Renal pelvis (tissue), 4 donors: ENCODE results near the gene TSC22D3. TPM values are rescaled to one million over a fixed set of nuclear protein-coding genes. Genes with fewer than 3 reads are reported as not detected.

Source experiments
- DNase-seq: peaks from one replicate; pipeline ENCODE4 v3.0.0-alpha.2; 2013
- polyA plus RNA-seq, 3 donors: library from polyadenylated mRNA; unstranded; fragments of 120-200 nt; gene quantifications; one replicate each; pipeline ENCODE4 v1.2.1, GENCODE V29; 2013; ENCODE audit not compliant: insufficient read length in 3 of 3

Gene TSC22D3
- polyA plus RNA-seq, 3 donors = 122 to 126 (median 126) TPM

GRCh38 chrX:107738768-107739167, 36.8 kb downstream of the TSC22D3 start:
- no peak for DNase-seq

GRCh38 chrX:107738272-107738671, 37.3 kb downstream of the TSC22D3 start:
- no peak for DNase-seq

- no peak for DNase-seq
Measured at GRCh38 chrX:107736781-107737531, 38.6 kb downstream of the TSC22D3 start.

GRCh38 chrX:107734646-107735045, 40.9 kb downstream of the TSC22D3 start:
- DNase-seq = no peak

- no peak for DNase-seq
Measured at GRCh38 chrX:107733686-107734085, 41.9 kb downstream of the TSC22D3 start.

- DNase-seq = peak; percentile 77
Measured at GRCh38 chrX:107731831-107732502, 43.6 kb downstream of the TSC22D3 start.

GRCh38 chrX:107730991-107731766, 44.4 kb downstream of the TSC22D3 start:
- no peak for DNase-seq

- DNase-seq = no peak
Measured at GRCh38 chrX:107730298-107730655, 45.3 kb downstream of the TSC22D3 start.

GRCh38 chrX:107729558-107730297, 45.9 kb downstream of the TSC22D3 start:
- DNase-seq = no peak

- no peak for DNase-seq
Measured at GRCh38 chrX:107728371-107729099, 47.1 kb downstream of the TSC22D3 start.

GRCh38 chrX:107726816-107727534, 48.6 kb downstream of the TSC22D3 start:
- no peak for DNase-seq

- DNase-seq = no peak
Measured at GRCh38 chrX:107725761-107726555, 49.6 kb downstream of the TSC22D3 start.

- no peak for DNase-seq
Measured at GRCh38 chrX:107724653-107725052, 50.9 kb downstream of the TSC22D3 start.

GRCh38 chrX:107723511-107723910, 52.1 kb downstream of the TSC22D3 start:
- DNase-seq = no peak

- no peak for DNase-seq
Measured at GRCh38 chrX:107721966-107722707, 53.5 kb downstream of the TSC22D3 start.

- no peak for DNase-seq
Measured at GRCh38 chrX:107721318-107721717, 54.3 kb downstream of the TSC22D3 start.

GRCh38 chrX:107718156-107718621, 57.4 kb downstream of the TSC22D3 start:
- DNase-seq = no peak

- DNase-seq = no peak
Measured at GRCh38 chrX:107716816-107717700, 58.5 kb downstream of the TSC22D3 start.
